SH-SY5Y (cell line): Measurements from ENCODE around the gene MAP3K5.

Experiments
- GATA2 ChIP-seq: IDR thresholded peaks from 2 replicates; pipeline ENCODE4 v1.6.1; 2011; ENCODE audit warnings: mild to moderate bottlenecking, low read depth, low read length
- GATA3 ChIP-seq: IDR thresholded peaks from 2 replicates; pipeline ENCODE4 v1.6.1; 2011; ENCODE audit warnings: low read depth, mild to moderate bottlenecking, low read length, moderate library complexity

- TF ChIP-seq GATA2 (no peak), GATA3 (no peak)
These were observed 39.7 kb upstream of the MAP3K5 start for GRCh38 chr6:136831873-136832562.
